Measurements from ENCODE around the gene SPEF1.

Gene SPEF1

DNA sequence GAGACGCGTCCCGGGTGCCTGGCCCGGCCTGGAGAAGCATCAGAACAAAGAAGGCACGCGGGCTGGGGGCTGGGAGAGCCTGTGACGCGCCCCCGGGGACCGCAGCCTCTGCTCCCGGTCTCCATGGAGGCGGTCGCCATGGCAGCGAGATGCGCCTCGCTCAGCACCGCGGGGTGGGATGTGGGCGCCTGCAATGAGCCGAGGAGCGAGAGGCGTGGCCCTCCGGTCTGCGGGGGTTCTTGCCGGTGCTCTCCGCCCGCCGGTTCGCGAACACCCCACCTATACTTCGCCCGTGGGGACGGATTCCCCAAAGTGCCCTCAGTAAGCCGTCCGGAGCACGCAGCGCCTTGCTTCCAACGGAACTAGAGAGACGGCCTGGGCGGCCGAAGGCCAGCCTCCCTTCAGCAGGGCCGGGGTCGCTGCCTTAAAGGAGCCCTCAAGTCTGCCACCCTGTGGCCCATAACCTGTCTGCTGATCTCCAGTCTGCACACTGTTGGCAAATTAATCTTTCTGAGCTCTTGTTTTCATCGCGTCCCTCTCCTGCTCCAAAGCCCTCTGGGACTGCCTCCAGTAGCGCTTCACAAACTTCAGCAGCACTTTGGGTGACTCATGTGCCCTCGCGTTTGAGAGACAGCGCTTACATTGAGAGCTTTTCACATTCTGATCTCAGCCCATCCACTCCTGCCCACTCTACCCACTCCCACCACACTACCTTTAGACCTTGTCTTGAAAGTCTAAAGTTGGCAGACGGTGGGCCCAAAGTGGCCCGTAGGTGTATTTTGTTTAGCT lies 12.7 kb downstream of the SPEF1 start:
- Histone ChIP-seq H3K36me3 (ENCODE audit: control insufficient read depth in 1 of 2, insufficient read depth in 2 of 2, low read depth in 1 of 2, low read length in 2 of 2) (no peaks in the 10 kb centered on the region), H2BK15ac (ENCODE audit: low read depth, poor library complexity, severe bottlenecking) (peak overlapping the region; percentile 92), H3K9ac (ENCODE audit: low read length) (peak overlapping the region; percentile 93), H2BK5ac (ENCODE audit: low read depth, low read length, poor library complexity, severe bottlenecking) (no peak overlapping the region), H2BK12ac (ENCODE audit: low read length in 2 of 2) (peak overlapping the region in 1 of 2 experiments; percentile 6), H4K8ac (ENCODE audit: low read length) (peak overlapping the region; percentile 98), H3K18ac (ENCODE audit: low read depth in 1 of 2, low read length in 2 of 2) (peak overlapping the region; percentile 83 to 85), H3K27me3 (ENCODE audit: control insufficient read depth in 1 of 2, insufficient read depth in 1 of 2, low read length in 2 of 2) (no peaks in the 10 kb centered on the region), H4K91ac (ENCODE audit: low read length) (peak overlapping the region; percentile 97), H3K4me2 (ENCODE audit: low read length, poor library complexity, severe bottlenecking) (peak overlapping the region; percentile 91), H3K14ac (ENCODE audit: low read length in 2 of 2) (no peak overlapping the region), H3K4me1 (ENCODE audit: control insufficient read depth, insufficient read depth, low read depth, low read length) (peaks cover 19% of the 10 kb centered on the region), H2AK5ac (ENCODE audit: low read length, severe bottlenecking) (peak overlapping the region; percentile 68), H3K27ac (ENCODE audit: low read length, poor library complexity, severe bottlenecking) (peak overlapping the region; percentile 84), H3K9me3 (ENCODE audit: control insufficient read depth, low read length) (no peaks in the 10 kb centered on the region), H3K23ac (ENCODE audit: low read length in 2 of 2) (peak overlapping the region in 1 of 2 experiments; percentile 27), H3K79me1 (replicated peaks; ENCODE audit: low read length, poor library complexity, severe bottlenecking) (peaks cover 34% of the 10 kb centered on the region), H3K4ac (ENCODE audit: low read depth in 1 of 2, low read length in 2 of 2) (peak overlapping the region; percentile 64 to 91), H2AFZ (ENCODE audit: low read depth, low read length) (peak overlapping the region; percentile 46), H3K4me3 (ENCODE audit: insufficient read depth in 1 of 2, low read depth in 1 of 2, low read length in 2 of 2) (peak overlapping the region; percentile 69 to 90), H2BK120ac (ENCODE audit: low read depth, low read length) (peak overlapping the region; percentile 43)
- under 1% methylated on average over 51 of the region's 51 CpGs for WGBS
- DNase-seq = peak; percentile 86

DNA sequence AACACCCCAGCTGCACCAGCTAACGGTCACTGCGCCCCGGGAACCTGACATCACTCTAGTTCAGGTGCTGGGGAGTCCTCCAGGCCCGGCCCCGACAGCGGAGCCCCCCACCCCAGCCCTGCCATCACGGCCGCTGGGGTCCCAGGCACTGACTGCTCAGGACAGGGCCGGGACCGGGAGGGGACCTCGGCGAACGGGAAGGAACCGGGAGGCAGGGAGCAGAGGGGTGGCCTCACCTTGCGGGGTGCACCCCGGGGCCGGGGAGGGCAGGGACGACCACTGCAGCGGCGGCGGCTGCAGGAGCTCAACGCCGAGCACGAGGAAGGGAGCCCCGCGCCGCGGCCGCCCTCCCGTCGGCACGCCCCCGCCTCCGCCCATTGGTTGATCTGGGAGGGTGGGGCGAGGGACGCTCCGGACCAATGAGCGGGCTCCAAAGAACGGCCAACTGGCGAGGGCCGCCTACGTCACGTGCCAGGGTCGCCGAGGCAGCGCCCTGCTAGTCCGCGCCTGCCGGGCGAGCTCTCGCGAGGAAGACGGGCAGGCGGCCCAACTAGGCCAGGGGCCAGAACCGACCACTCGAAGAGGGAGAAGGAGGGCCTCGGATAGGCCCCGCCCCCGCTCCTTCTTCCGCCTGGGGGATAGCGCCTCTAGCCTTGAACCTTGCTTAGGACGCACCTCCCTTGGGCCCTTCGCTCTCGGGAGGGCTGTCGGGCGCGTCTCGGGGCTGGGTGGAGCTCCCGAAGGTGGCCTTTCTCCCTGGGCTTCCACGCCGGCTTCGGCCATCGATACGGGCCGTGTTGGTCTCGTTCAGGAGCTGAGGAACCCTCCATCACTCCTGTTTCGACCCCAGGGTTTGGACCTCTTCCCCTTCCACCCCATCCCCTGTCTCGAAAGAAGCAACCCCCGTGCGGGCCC lies 13.6 kb downstream of the SPEF1 start, which contains the start of gene ADISSP:
ADISSP (minus strand) TSS at position 327 of the 915 bp plus-strand sequence. CDS start 7,653 bp downstream, outside the sequence.
- H2AFZ ChIP-seq (ENCODE audit: low read depth, low read length) = peak within 1 kb of the TSS; percentile 93
- H3K27me3 ChIP-seq (ENCODE audit: control insufficient read depth in 1 of 2, insufficient read depth in 1 of 2, low read length in 2 of 2) = no peaks in the 10 kb centered on the region
- H3K14ac ChIP-seq (ENCODE audit: low read length in 2 of 2) = peak within 1 kb of the TSS; percentile 89 to 94
- H2BK15ac ChIP-seq (ENCODE audit: low read depth, poor library complexity, severe bottlenecking) = peak within 1 kb of the TSS; percentile 92
- no peak within 1 kb of the TSS for H2BK5ac ChIP-seq (ENCODE audit: low read depth, low read length, poor library complexity, severe bottlenecking)
- peak; percentile 98 for DNase-seq
- peak within 1 kb of the TSS; percentile 65 to 91 for H3K4ac ChIP-seq (ENCODE audit: low read depth in 1 of 2, low read length in 2 of 2)
- H2BK120ac ChIP-seq (ENCODE audit: low read depth, low read length) = peak within 1 kb of the TSS; percentile 43
- WGBS = under 1% methylated on average over 54 of the region's 80 CpGs
- H3K23ac ChIP-seq (ENCODE audit: low read length in 2 of 2) = peak within 1 kb of the TSS; percentile 43 to 75
- peak within 1 kb of the TSS; percentile 85 to 90 for H3K4me3 ChIP-seq (ENCODE audit: insufficient read depth in 1 of 2, low read depth in 1 of 2, low read length in 2 of 2)
- peak within 1 kb of the TSS; percentile 93 for H3K9ac ChIP-seq (ENCODE audit: low read length)
- H3K9me3 ChIP-seq (ENCODE audit: control insufficient read depth, low read length) = no peaks in the 10 kb centered on the region
- peak within 1 kb of the TSS; percentile 84 for H3K27ac ChIP-seq (ENCODE audit: low read length, poor library complexity, severe bottlenecking)
- peak within 1 kb of the TSS; percentile 44 to 67 for H2BK12ac ChIP-seq (ENCODE audit: low read length in 2 of 2)
- no peaks in the 10 kb centered on the region for H3K36me3 ChIP-seq (ENCODE audit: control insufficient read depth in 1 of 2, insufficient read depth in 2 of 2, low read depth in 1 of 2, low read length in 2 of 2)
- H3K4me1 ChIP-seq (ENCODE audit: control insufficient read depth, insufficient read depth, low read depth, low read length) = peaks cover 19% of the 10 kb centered on the region
- peak within 1 kb of the TSS; percentile 99 for H3K4me2 ChIP-seq (ENCODE audit: low read length, poor library complexity, severe bottlenecking)
- peak within 1 kb of the TSS; percentile 97 for H4K91ac ChIP-seq (ENCODE audit: low read length)
- H4K8ac ChIP-seq (ENCODE audit: low read length) = peak within 1 kb of the TSS; percentile 98
- H3K79me1 ChIP-seq (replicated peaks; ENCODE audit: low read length, poor library complexity, severe bottlenecking) = peaks cover 34% of the 10 kb centered on the region
- peak within 1 kb of the TSS; percentile 68 for H2AK5ac ChIP-seq (ENCODE audit: low read length, severe bottlenecking)
- peak within 1 kb of the TSS; percentile 83 to 85 for H3K18ac ChIP-seq (ENCODE audit: low read depth in 1 of 2, low read length in 2 of 2)

DNA sequence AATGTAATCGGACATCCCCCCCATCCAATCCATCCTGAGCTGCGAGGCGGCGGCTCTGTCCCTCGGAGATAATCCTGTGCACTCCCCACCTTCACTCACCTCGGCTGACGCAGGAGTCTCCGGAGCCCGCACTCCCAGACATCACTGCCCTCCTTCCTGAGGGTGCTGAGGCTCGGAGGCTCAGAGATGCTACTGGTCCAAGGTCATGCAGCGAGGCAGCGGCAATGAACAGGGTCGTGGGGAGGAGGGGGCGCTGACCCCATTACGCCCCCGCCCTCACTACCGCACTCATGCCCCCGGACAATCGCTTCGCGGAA lies 14.2 kb downstream of the SPEF1 start:
- no peak overlapping the region for H2BK5ac ChIP-seq (ENCODE audit: low read depth, low read length, poor library complexity, severe bottlenecking)
- peak overlapping the region in 1 of 2 experiments; percentile 29 for H3K23ac ChIP-seq (ENCODE audit: low read length in 2 of 2)
- H3K4me2 ChIP-seq (ENCODE audit: low read length, poor library complexity, severe bottlenecking) = peak overlapping the region; percentile 99
- peak overlapping the region; percentile 85 to 90 for H3K4me3 ChIP-seq (ENCODE audit: insufficient read depth in 1 of 2, low read depth in 1 of 2, low read length in 2 of 2)
- DNase-seq = peak; percentile 12
- peak overlapping the region; percentile 80 for H4K91ac ChIP-seq (ENCODE audit: low read length)
- peak overlapping the region in 1 of 2 experiments; percentile 65 for H3K4ac ChIP-seq (ENCODE audit: low read depth in 1 of 2, low read length in 2 of 2)
- H2BK15ac ChIP-seq (ENCODE audit: low read depth, poor library complexity, severe bottlenecking) = no peak overlapping the region
- peak overlapping the region; percentile 93 for H2AFZ ChIP-seq (ENCODE audit: low read depth, low read length)
- H3K27ac ChIP-seq (ENCODE audit: low read length, poor library complexity, severe bottlenecking) = no peak overlapping the region
- H3K9me3 ChIP-seq (ENCODE audit: control insufficient read depth, low read length) = no peaks in the 10 kb centered on the region
- WGBS = 2% methylated on average over 13 of the region's 21 CpGs
- no peaks in the 10 kb centered on the region for H3K36me3 ChIP-seq (ENCODE audit: control insufficient read depth in 1 of 2, insufficient read depth in 2 of 2, low read depth in 1 of 2, low read length in 2 of 2)
- peak overlapping the region; percentile 89 for H3K14ac ChIP-seq (ENCODE audit: low read length in 2 of 2)
- no peak overlapping the region for H2BK12ac ChIP-seq (ENCODE audit: low read length in 2 of 2)
- H3K4me1 ChIP-seq (ENCODE audit: control insufficient read depth, insufficient read depth, low read depth, low read length) = peaks cover 19% of the 10 kb centered on the region
- no peak overlapping the region for H2AK5ac ChIP-seq (ENCODE audit: low read length, severe bottlenecking)
- H3K79me1 ChIP-seq (replicated peaks; ENCODE audit: low read length, poor library complexity, severe bottlenecking) = peaks cover 34% of the 10 kb centered on the region
- no peak overlapping the region for H2BK120ac ChIP-seq (ENCODE audit: low read depth, low read length)
- H3K27me3 ChIP-seq (ENCODE audit: control insufficient read depth in 1 of 2, insufficient read depth in 1 of 2, low read length in 2 of 2) = no peaks in the 10 kb centered on the region
- peak overlapping the region; percentile 82 for H3K9ac ChIP-seq (ENCODE audit: low read length)
- H4K8ac ChIP-seq (ENCODE audit: low read length) = peak overlapping the region; percentile 52
- peak overlapping the region in 1 of 2 experiments; percentile 46 for H3K18ac ChIP-seq (ENCODE audit: low read depth in 1 of 2, low read length in 2 of 2)
